NCI-H82 treated with DMSO at 0.1 percent for 48 hours (cell line): ENCODE data around the gene NBPF6.
A peak's percentile ranks its signal among the peaks of the same experiment; 100 is the strongest.
"Not testable (repeated sequence)": the region's sequence is repeated elsewhere in the genome, so short reads cannot be mapped to it uniquely, and the experiment has no call there.

Experiments
- DNase-seq: peaks from one replicate; lab custom pipeline; 2025; ENCODE audit not compliant: unreplicated experiment; lab: John Stamatoyannopoulos, UW

NBPF6 gene

DNA sequence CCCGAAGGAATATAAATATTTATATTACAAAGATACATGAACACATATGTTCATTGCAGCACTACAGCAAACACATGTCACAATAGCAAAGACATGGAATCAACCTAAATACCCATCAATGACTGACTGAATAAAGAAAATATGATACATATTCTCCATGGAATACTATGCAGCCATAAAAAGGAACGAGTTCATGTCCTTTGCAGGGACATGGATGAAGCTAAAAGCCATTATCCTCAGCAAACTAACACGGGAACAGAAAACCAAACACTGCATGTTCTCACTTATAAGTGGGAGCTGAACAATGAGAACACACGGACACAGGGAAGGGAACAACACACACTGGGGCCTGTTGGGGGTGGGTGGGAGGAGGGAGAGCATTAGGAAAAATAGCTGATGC is 46.7 kb downstream of the NBPF6 start:
- DNase-seq: not testable (repeated sequence)

DNA sequence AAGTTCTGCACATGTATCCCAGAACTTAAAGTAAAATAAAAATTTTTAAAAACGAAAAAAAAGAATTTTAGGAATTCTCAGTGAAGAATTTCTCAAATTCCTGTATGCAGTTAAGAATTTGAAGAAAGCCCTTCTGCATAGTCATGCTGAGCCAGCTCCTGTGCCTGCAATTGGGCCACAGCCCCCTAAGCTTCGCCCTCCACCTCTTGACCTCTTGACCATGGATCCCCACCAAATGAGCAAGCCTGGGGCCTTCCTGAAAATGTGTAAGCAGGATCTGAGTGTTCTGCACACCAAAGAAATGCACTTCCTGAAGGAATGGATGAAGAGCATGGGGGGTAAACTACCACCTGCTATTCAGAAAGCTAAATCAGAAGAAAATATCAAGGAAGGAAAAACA is 52.0 kb downstream of the NBPF6 start:
- no peak for DNase-seq

DNA sequence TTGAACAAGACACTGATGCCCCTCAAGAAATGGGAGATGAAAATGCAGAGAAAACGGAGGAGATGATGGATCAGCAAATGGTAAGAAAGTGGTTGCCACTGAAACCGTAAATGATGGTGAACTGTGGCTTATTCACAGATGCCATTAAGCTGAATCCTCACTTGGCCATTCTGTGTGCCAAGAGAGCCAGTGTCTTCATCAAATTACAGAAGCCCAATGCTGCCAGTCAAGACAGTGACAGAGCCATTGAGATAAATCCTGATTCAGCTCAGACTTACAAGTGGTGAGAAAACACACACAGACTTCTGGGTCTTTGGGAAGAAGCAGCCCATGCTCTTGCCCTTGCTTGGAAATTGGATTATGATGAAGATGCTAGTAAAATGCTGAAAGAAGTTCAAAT is 52.5 kb downstream of the NBPF6 start:
- DNase-seq: no peak

DNA sequence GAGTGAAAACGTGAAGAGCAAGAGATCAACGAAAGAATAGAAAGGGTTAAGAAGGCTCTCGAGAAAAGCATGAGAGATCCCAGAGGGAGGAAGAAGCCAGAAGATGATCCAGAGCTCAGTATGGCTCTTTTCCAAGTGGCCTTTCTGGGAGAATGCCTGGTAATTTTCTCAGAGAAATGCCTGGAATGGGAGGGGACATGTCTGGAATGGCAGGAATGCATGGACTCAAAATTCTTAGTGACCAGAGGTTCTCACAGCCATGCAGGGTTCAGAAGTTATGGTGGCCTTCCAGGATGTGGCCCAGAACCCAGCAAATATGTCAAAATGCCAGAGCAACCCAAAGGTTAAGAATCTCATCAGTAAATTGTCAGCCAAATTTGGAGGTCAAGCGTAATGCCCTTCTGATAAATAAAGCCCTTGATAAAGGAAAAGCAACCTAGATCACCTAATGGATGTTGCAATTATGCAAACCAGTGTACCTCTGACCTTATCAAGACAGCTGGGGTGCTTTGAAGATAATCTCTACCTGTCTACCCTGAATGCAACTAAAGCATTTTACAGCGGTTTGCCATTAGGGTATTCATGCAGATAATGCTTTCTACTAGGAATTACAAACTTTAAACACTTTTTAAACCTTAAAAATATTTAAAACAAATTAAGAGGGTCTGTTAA is 53.1 kb downstream of the NBPF6 start:
- DNase-seq: no peak

DNA sequence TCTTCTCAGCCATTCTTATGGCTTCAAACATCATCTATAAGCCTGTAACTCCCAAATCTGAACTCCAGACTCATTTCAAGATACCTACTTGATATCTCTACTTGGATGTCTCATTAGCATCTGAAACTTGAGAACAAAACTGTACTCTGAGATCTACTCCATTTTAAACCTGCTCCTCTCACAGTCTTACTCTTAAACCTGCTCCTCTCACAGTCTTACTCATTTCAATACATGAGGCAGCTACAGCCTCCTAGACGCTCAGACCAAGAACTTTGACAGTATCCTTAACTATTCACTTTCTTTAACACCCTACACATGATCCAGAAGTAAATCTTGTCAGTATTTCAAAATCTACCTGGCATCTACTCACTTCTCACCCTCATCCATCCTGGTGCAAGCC is 54.3 kb downstream of the NBPF6 start:
- no peak for DNase-seq

DNA sequence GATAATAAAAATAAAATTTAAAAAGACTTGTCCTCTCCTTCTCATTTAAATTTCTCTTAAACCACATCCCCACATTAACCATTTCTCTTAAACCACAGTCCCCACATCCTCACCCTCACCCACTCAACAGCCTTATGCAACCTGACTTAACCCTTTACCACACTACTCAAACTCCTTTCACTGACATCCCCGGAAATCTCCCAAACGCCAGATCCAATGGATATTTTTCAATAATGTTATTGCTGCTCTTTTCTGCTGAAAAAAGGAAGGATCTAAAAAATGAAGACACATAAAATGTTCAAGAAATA is 55.6 kb downstream of the NBPF6 start:
- DNase-seq: no peak

DNA sequence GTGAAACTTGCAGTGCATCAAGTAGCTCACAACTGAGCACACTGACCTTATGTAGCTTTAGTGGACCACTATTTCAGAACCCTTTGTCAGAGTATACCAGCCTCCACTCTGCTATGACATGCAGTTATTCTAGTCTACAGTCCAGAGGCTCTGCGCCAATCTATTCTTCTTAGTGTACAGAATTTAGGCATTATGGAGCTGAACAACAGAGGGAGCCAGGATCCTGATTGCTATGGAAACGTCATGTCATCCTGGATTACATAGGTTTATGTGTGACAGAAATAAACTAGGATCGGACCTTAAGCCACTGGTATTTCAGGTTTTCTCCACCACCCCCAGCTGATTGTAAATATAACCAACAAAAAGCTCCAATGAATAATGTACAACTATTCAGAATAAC is 61.6 kb downstream of the NBPF6 start:
- DNase-seq: peak; percentile 5

DNA sequence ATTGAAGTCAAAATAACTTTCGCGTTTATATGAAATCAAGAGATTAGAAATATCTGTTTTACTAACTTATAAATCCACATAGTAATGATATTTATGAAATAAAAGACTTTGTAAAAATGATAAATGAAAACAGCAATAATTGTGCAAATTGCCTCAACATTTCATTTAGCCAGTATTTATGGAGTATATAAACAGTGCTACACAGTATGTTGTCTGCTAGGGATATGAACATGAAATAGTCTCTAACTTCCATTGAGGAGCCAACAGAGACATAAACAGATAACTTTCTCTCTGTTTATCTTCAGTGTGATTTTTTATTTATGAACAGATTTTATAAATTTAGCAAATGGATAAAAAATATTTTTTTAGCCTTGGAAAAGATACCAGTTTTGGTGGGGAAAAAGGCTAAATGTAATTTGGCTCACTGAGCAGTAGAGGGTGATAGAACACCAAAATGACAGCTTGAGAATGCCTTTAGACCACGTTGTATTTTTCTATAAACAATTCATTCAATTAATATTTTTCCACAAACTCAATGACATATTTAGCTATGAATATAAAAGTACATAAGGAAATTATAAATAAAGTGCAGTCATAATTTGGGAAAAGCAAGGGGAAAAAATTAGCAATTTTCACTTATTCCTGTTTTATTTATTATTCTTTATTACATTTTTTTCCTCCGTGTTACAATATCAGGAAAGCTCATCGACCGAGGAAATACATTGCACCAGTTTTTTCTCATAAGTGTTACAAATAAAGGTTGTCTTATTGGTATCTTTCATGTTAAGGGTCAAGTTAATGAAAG is 62.3 kb downstream of the NBPF6 start:
- peak; percentile 14 for DNase-seq

DNA sequence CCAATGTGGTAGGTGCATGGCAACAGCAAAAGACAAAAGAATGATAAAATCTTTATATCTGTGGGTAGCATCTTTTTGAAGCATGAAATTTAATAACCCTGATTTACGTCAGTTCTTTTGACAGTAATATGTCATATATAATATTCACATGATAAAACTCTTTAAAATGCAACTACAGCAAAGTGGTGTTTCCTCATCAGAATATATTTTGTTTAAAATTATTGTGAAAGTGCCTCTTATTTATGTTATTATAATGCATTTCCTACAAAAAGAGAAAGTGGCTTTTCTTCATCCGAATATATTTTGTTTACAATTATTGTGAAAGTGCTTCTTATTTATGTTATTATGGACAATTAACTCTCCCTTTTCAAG is 62.9 kb downstream of the NBPF6 start:
- DNase-seq: no peak

DNA sequence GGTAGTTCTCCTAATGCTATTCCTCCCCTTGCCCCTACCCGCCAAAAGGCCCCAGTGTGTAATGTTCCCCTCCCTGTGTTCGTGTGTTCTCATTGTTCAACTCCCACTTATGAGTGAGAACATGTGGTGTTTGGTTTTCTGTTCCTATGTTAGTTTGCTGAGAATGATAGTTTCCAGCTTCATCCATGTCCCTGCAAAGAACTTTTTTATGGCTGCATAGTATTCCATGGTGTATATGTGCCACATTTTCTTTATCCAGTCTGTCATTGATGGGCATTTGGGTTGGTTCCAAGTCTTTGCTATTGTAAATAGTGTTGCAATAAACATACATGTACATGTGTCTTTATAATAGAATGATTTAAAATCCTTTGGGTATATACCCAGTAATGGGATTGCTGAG is 63.8 kb downstream of the NBPF6 start:
- not testable (repeated sequence) for DNase-seq

DNA sequence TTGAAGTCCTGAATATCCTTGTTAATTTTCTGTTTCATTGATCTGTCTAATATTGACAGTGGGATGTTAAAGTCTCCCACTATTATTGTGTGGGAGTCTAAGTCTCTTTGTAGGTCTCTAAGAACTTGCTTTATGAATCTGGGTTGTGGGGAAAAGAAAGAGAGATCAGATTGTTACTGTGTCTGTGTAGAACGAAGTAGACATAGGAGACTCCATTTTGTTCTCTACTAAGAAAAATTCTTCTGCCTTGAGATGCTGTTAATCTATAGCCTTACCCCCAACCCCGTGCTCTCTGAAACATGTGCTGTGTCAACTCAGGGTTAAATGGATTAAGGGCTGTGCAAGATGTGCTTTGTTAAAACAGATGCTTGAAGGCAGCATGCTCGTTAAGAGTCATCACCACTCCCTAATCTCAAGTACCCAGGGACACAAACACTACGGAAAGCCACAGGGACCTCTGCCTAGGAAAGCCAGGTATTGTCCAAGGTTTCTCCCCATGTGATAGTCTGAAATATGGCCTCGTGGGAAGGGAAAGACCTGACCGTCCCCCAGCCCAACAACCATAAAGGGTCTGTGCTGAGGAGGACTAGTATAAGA is 67.3 kb downstream of the NBPF6 start:
- DNase-seq: peak; percentile 49
